Esophagus squamous epithelium (tissue), 4 donors: Measurements from ENCODE around the gene RDM1.

ENCODE experiments used
- CTCF ChIP-seq, 6 experiments: fragments of 450-650 bp in 4 of 6; fragments of 200-600 bp in 2 of 6; sonication (generic) in 2 of 6; IDR thresholded peaks; one replicate each; pipeline ENCODE4 v1.5.1; 2016 to 2019; ENCODE audit warnings: antibody characterized with exemption in 6 of 6, mild to moderate bottlenecking in 4 of 6, moderate library complexity in 4 of 6
- POLR2A ChIP-seq, 4 donors: fragments of 450-650 bp; IDR thresholded peaks; one replicate each; pipeline ENCODE4 v1.6.1; 2017; ENCODE audit warnings: antibody characterized with exemption in 4 of 4, mild to moderate bottlenecking in 4 of 4, moderate library complexity in 3 of 4

DNA sequence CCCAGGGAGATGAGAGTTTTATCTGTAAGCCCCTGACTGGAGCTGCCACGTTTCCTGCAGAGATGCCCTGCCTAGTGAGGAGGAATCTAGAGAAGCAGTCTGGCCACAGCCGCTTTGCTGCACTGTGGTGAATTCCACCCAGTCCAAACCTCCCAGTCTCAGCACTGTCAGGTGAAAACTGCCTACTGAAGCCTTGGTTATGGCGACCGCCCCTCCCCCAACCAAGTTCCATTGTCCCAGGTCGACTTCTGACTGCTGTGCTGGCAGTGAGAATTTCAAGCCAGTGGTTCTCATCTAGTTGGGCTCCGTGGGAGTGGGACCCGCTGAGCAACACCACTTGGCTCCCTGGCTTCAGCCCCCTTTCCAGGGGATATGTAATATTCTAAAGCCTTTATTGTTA is 23.1 kb upstream of the RDM1 start:
- no peak for TF ChIP-seq POLR2A (IDR thresholded peaks at IDR 0.05)
- no peak for TF ChIP-seq CTCF (IDR thresholded peaks at IDR 0.05)
